ENCODE data around the gene SMC4. TPM values are rescaled to one million over a fixed set of nuclear protein-coding genes. Genes with fewer than 3 reads are reported as not detected.

The SMC4 gene
- total and polyA plus RNA-seq, 5 donors from 2014 or later = 48.4 to 153 (median 55.9) TPM

DNA sequence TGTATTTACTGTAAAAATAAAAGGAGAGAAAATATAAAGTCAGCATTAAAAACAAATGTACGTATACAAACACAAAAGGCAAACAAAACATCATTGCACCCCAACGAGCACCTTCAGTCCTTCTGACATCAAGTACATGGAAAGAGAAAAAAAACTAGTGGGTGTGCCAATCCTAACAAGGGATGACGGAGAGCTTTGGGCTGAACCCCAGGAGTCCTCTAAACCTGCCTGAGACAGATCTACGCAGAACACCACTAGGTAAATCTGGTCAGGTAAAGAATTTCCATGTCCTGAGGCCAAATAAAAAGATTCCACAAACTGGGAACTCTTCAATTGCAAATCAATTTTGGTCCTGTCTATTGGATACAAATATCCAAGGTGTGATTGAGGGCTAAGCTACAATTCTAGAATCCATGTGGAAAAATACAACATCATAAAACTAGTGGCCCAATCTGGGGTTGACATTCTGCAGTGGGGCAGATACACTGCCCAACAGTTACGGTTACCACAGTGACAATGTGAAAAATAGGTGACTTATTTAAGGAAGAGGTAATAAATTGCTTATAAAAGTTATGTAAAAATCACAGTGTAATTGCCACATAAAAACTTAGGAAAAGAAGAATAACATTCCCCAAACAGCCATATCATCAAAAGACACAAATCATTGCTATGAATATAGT is 14.7 kb upstream of the SMC4 start:
- Histone ChIP-seq H3K27me3 (ENCODE audit: control insufficient read depth, insufficient read depth, low read length) (no peaks in the 10 kb centered on the region), H3K9me3 (ENCODE audit: control insufficient read depth in 2 of 2, low read length in 2 of 2) (no peaks in the 10 kb centered on the region), H3K4me3 (ENCODE audit: low read depth, low read length) (no peak overlapping the region), H3K27ac (ENCODE audit: insufficient read depth, low read length, poor library complexity, severe bottlenecking) (no peak overlapping the region), H3K36me3 (ENCODE audit: control insufficient read depth, insufficient read depth, low read length) (peaks cover 2% of the 10 kb centered on the region), H3K4me1 (ENCODE audit: control insufficient read depth, insufficient read depth, low read length, poor library complexity, severe bottlenecking) (no peaks in the 10 kb centered on the region)
- no peaks in the 10 kb centered on the region for H3K27me3 Mint-ChIP-seq
- no peak overlapping the region for H3K27ac Mint-ChIP-seq
- H3K9me3 Mint-ChIP-seq = no peaks in the 10 kb centered on the region
- DNase-seq (no peak), ATAC-seq (ENCODE audit: low read depth in 2 of 2) (no peak)
- peaks cover 4 to 20% (median 6%) of the 10 kb centered on the region in 4 donors for H3K4me1 Mint-ChIP-seq
- H3K4me3 Mint-ChIP-seq = no peak overlapping the region
- H3K36me3 Mint-ChIP-seq = peaks cover 46% of the 10 kb centered on the region

DNA sequence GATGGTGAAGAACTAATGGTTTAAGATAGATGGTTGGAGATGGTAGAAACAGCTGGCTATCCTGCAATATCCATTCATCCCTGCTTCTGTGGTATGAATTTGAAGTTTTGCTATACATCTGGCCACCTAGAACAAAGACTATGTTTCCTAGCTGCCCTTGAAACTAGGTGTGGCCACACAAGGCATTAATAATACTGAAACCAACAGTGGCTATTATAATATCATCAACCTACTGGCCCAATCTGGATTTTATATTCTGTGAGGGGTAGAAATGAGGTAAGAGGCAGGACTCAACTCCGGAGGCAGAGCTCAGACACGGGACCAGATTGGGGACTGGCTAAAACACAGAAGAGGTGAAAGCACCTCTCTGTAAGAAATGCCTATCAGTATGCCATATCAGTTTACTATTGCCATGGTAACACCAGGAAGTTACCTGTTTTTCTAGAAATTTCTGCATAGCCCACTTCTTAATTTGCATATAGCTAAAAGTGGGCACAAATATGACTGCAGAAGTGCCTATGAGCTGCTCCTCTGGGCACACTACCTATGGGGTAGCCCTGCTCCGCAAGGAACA is 8.8 kb upstream of the SMC4 start:
- Mint-ChIP-seq H3K4me1 (peaks cover 12 to 19% (median 15%) of the 10 kb centered on the region in 4 donors), H3K4me3 (no peak overlapping the region), H3K27me3 (no peaks in the 10 kb centered on the region), H3K36me3 (peaks cover 23% of the 10 kb centered on the region), H3K27ac (no peak overlapping the region), H3K9me3 (no peaks in the 10 kb centered on the region)
- Histone ChIP-seq H3K27me3 (ENCODE audit: control insufficient read depth, insufficient read depth, low read length) (no peaks in the 10 kb centered on the region), H3K4me1 (ENCODE audit: control insufficient read depth, insufficient read depth, low read length, poor library complexity, severe bottlenecking) (peaks cover 10% of the 10 kb centered on the region), H3K36me3 (ENCODE audit: control insufficient read depth, insufficient read depth, low read length) (no peaks in the 10 kb centered on the region), H3K9me3 (ENCODE audit: control insufficient read depth in 2 of 2, low read length in 2 of 2) (no peaks in the 10 kb centered on the region), H3K27ac (ENCODE audit: insufficient read depth, low read length, poor library complexity, severe bottlenecking) (no peak overlapping the region), H3K4me3 (ENCODE audit: low read depth, low read length) (no peak overlapping the region)
- no peak for ATAC-seq (ENCODE audit: low read depth in 2 of 2)
- DNase-seq = peak in 1 of 3 donors; percentile 14

GRCh38 chr3:160392798-160393197 is 6.7 kb upstream of the SMC4 start:
- Histone ChIP-seq H3K4me1 (ENCODE audit: control insufficient read depth, insufficient read depth, low read length, poor library complexity, severe bottlenecking) (peaks cover 10% of the 10 kb centered on the region), H3K36me3 (ENCODE audit: control insufficient read depth, insufficient read depth, low read length) (no peaks in the 10 kb centered on the region), H3K9me3 (ENCODE audit: control insufficient read depth in 2 of 2, low read length in 2 of 2) (no peaks in the 10 kb centered on the region), H3K27me3 (ENCODE audit: control insufficient read depth, insufficient read depth, low read length) (no peaks in the 10 kb centered on the region), H3K4me3 (ENCODE audit: low read depth, low read length) (no peak overlapping the region), H3K27ac (ENCODE audit: insufficient read depth, low read length, poor library complexity, severe bottlenecking) (no peak overlapping the region)
- H3K9me3 Mint-ChIP-seq = no peaks in the 10 kb centered on the region
- ATAC-seq (ENCODE audit: low read depth in 2 of 2) = no peak
- DNase-seq = no peak
- peaks cover 6% of the 10 kb centered on the region for H3K36me3 Mint-ChIP-seq
- H3K4me1 Mint-ChIP-seq = peaks cover 10 to 29% (median 14%) of the 10 kb centered on the region in 4 donors
- H3K27ac Mint-ChIP-seq = no peak overlapping the region
- no peak overlapping the region for H3K4me3 Mint-ChIP-seq
- no peaks in the 10 kb centered on the region for H3K27me3 Mint-ChIP-seq

GRCh38 chr3:160393346-160394008 is 6.0 kb upstream of the SMC4 start:
- H3K27ac ChIP-seq (ENCODE audit: insufficient read depth, low read length, poor library complexity, severe bottlenecking) = no peak overlapping the region
- Mint-ChIP-seq H3K27me3 (no peaks in the 10 kb centered on the region), H3K9me3 (no peaks in the 10 kb centered on the region), H3K27ac (peak overlapping the region in 1 of 3 donors; percentile 24), H3K36me3 (peaks cover 4% of the 10 kb centered on the region), H3K4me1 (peaks cover 10 to 35% (median 19%) of the 10 kb centered on the region in 4 donors), H3K4me3 (no peak overlapping the region)
- H3K4me1 ChIP-seq (ENCODE audit: control insufficient read depth, insufficient read depth, low read length, poor library complexity, severe bottlenecking) = peaks cover 16% of the 10 kb centered on the region
- no peaks in the 10 kb centered on the region for H3K36me3 ChIP-seq (ENCODE audit: control insufficient read depth, insufficient read depth, low read length)
- H3K27me3 ChIP-seq (ENCODE audit: control insufficient read depth, insufficient read depth, low read length) = no peaks in the 10 kb centered on the region
- no peak for ATAC-seq (ENCODE audit: low read depth in 2 of 2)
- no peak overlapping the region for H3K4me3 ChIP-seq (ENCODE audit: low read depth, low read length)
- no peaks in the 10 kb centered on the region for H3K9me3 ChIP-seq (ENCODE audit: control insufficient read depth in 2 of 2, low read length in 2 of 2)
- no peak for DNase-seq

- H3K4me1 Mint-ChIP-seq = peaks cover 13 to 39% (median 22%) of the 10 kb centered on the region in 4 donors
- H3K27ac Mint-ChIP-seq = peak overlapping the region in 1 of 3 donors; percentile 18
- Histone ChIP-seq H3K27ac (ENCODE audit: insufficient read depth, low read length, poor library complexity, severe bottlenecking) (no peak overlapping the region), H3K9me3 (ENCODE audit: control insufficient read depth in 2 of 2, low read length in 2 of 2) (no peaks in the 10 kb centered on the region), H3K4me3 (ENCODE audit: low read depth, low read length) (no peak overlapping the region), H3K27me3 (ENCODE audit: control insufficient read depth, insufficient read depth, low read length) (no peaks in the 10 kb centered on the region), H3K36me3 (ENCODE audit: control insufficient read depth, insufficient read depth, low read length) (no peaks in the 10 kb centered on the region), H3K4me1 (ENCODE audit: control insufficient read depth, insufficient read depth, low read length, poor library complexity, severe bottlenecking) (peaks cover 20% of the 10 kb centered on the region)
- H3K4me3 Mint-ChIP-seq = no peak overlapping the region
- H3K36me3 Mint-ChIP-seq = peaks cover 4% of the 10 kb centered on the region
- peaks cover 2% of the 10 kb centered on the region for H3K27me3 Mint-ChIP-seq
- H3K9me3 Mint-ChIP-seq = no peaks in the 10 kb centered on the region
- ATAC-seq (ENCODE audit: low read depth in 2 of 2) (no peak), DNase-seq (no peak)
Observed at GRCh38 chr3:160394009-160394392, 5.4 kb upstream of the SMC4 start.

GRCh38 chr3:160395297-160395696 is 4.2 kb upstream of the SMC4 start:
- peaks cover 13 to 46% (median 23%) of the 10 kb centered on the region in 4 donors for H3K4me1 Mint-ChIP-seq
- Histone ChIP-seq H3K36me3 (ENCODE audit: control insufficient read depth, insufficient read depth, low read length) (no peaks in the 10 kb centered on the region), H3K4me3 (ENCODE audit: low read depth, low read length) (no peak overlapping the region), H3K27me3 (ENCODE audit: control insufficient read depth, insufficient read depth, low read length) (no peaks in the 10 kb centered on the region), H3K27ac (ENCODE audit: insufficient read depth, low read length, poor library complexity, severe bottlenecking) (no peak overlapping the region), H3K4me1 (ENCODE audit: control insufficient read depth, insufficient read depth, low read length, poor library complexity, severe bottlenecking) (peaks cover 24% of the 10 kb centered on the region), H3K9me3 (ENCODE audit: control insufficient read depth in 2 of 2, low read length in 2 of 2) (no peaks in the 10 kb centered on the region)
- H3K4me3 Mint-ChIP-seq = peak overlapping the region in 1 of 4 donors; percentile 15
- ATAC-seq (ENCODE audit: low read depth in 2 of 2) (no peak), DNase-seq (no peak)
- H3K9me3 Mint-ChIP-seq = no peaks in the 10 kb centered on the region
- peaks cover 4% of the 10 kb centered on the region for H3K36me3 Mint-ChIP-seq
- peaks cover 9% of the 10 kb centered on the region for H3K27me3 Mint-ChIP-seq
- no peak overlapping the region for H3K27ac Mint-ChIP-seq

GRCh38 chr3:160398820-160399124 is 678 bp upstream of the SMC4 start:
- Histone ChIP-seq H3K9me3 (ENCODE audit: control insufficient read depth in 2 of 2, low read length in 2 of 2) (no peaks in the 10 kb centered on the region), H3K36me3 (ENCODE audit: control insufficient read depth, insufficient read depth, low read length) (no peaks in the 10 kb centered on the region), H3K27me3 (ENCODE audit: control insufficient read depth, insufficient read depth, low read length) (no peaks in the 10 kb centered on the region), H3K27ac (ENCODE audit: insufficient read depth, low read length, poor library complexity, severe bottlenecking) (peak overlapping the region; percentile 94), H3K4me1 (ENCODE audit: control insufficient read depth, insufficient read depth, low read length, poor library complexity, severe bottlenecking) (peaks cover 32% of the 10 kb centered on the region), H3K4me3 (ENCODE audit: low read depth, low read length) (peak overlapping the region; percentile 99)
- ATAC-seq (ENCODE audit: low read depth in 2 of 2) = no peak
- Mint-ChIP-seq H3K4me3 (peak overlapping the region; percentile 93 to 100 (median 96)), H3K27me3 (peaks cover 9% of the 10 kb centered on the region), H3K27ac (peak overlapping the region; percentile 98 to 99 (median 99)), H3K4me1 (peaks cover 26 to 45% (median 33%) of the 10 kb centered on the region in 4 donors), H3K9me3 (no peaks in the 10 kb centered on the region), H3K36me3 (peaks cover 3% of the 10 kb centered on the region)
- DNase-seq = no peak

Measured in CD4-positive, CD25-positive, alpha-beta regulatory T cell (primary cell).